G401 (cell line): ENCODE results near the gene EYA4. TPM values are rescaled to one million over a fixed set of nuclear protein-coding genes. Genes with fewer than 3 reads are reported as not detected.
"Not testable (repeated sequence)": the region's sequence is repeated elsewhere in the genome, so short reads cannot be mapped to it uniquely, and the experiment has no call there.

Source experiments
- DNase-seq: peaks from one replicate; pipeline ENCODE4 v3.0.0-alpha.2; 2015; ENCODE audit warnings: low spot score
- in situ Hi-C: cut with HindIII; loops from 2 replicates; pipeline ENCODE4 v1.10.0; 2016; ENCODE audit warnings: low sequenced_read_pairs, mixed read lengths
- total RNA-seq: library from RNA; depleted of rRNA; stranded (reverse); fragments of >200 nt; shearing (Covaris generic); gene quantifications from 2 replicates; pipeline ENCODE4 v1.2.3, GENCODE V29; 2014

The EYA4 gene
- total RNA-seq, 1 experiment from 2014 or later, result not detected

DNA sequence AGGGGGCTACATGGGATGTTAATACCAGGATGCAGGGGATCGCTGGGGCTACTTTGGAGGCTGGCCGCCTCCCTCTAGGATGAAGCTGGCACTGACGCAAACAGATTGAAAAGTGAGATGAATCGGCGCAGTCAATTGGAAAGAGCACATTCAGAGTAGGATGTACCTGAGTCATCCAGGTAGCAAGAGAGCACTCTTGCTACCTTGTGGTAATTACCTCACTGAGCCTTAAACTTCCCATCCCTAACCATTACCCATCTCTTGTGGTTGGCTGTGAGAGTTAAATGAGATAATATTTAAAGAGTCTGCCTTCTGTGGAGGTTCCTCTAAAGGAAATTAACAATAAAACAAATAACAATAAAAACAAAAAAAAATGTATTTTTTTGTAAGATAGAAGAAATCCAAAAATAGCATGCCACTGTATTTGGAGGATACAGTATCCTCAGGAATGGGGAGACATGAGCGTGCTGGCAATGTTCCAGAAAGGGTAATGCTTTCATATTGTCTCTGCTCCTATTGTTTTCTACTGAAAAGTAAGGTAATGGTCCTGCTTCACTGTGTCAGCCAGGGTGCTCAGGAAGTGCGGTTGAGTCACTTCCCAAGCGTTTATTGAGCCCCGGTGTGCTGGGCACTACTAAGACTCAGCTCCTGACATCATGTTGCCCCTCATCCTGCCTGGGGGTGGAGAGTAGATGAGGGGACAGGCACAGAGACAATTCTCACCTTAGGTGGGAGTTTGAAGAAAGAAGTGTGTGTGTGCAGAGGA, 301.1 kb downstream of the EYA4 start:
- DNase-seq, result no peak
- in situ Hi-C loops, result no loop called here

DNA sequence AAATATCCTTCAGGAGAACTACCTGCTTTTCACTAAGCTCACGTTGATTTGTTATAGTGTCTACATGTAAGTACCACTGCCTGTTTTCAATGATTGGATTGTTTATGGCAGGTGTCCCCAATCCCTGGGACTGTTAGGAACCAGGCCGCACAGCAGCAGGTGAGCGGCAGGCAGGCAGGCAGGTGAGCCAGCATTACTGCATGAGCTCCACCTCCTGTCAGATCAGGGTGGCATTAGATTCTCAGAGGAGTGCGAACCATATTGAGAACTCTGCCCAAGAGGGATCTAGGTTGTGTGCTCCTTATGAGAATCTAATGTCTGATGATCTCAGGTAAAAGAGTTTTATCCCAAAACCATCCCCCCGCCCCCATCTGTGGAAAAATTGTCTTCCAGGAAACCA, 303.3 kb downstream of the EYA4 start:
- DNase-seq, result peak; percentile 20
- in situ Hi-C loops, result no loop called here

DNA sequence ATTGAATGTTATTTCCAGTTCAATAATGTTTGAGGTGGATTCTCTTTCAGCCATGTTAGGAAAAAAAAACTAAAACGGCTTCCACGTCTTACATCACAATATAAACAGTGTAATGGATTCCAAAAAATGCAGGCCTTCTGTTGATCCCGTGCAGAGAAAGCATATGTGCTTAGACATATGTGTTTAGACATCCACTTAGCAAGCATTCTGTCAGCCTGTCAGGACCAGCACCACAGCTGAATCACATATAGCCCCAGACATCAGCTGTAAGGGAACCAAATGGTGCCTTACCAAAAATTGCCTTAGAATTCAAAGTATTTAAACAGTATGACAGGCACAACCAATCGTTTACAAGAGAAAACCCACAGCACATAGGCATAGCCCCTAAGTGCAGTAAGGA, 304.9 kb downstream of the EYA4 start:
- in situ Hi-C loops, result no loop called here
- no peak for DNase-seq

DNA sequence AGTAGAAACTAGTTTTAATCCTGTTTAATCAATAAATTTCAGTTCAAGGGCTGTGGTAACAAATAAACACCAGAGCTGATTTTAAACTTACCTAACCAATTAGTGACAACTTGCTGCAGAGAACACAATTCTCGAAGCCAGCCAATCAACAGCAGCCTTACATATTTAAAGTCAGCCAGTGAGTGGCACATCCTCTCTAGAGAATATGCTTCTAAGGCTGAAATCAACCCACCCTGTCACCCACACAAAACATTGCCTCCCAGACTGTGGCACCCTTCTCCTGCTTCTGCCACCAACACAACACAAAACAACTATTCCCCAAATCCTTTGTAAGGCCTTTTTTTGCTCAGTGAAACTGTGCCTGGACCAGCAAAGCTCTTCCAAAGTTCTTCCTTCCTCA, 306.0 kb downstream of the EYA4 start:
- DNase-seq, result no peak
- in situ Hi-C loops, result no loop called here

DNA sequence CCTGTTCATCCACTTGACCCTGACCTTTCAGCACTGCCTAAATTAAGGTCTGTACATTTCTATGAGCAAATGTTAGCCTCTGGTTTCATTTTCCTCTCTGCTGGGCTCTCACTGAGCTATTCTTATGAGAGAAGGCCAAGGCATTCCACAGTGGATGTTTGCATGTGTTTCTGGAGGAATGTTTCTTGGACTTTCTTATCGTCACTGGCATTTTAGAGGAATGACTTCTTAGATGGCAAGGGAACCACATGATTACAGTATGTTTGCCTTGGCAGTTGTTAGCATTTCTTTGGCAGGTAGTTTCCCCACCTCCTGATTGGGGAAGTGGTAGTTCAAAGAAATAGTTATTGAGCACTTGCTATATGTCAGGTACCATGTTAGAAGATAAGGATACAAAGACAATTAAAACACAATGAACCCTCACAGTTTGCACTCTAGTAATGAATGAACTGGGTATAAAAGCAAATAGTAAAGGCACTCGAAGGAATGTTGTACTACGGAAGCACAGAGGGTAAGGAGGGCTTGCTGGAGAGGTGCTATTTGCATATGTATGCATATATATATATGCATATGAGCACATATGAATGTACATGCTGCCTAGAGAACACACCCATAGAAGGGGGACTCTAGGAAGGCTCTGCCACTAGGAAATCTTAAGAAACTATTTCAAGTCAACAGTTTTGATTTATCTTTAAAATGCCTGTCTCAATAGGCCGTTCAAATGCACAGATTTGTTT, 307.4 kb downstream of the EYA4 start:
- no peak for DNase-seq
- in situ Hi-C loops, result no loop called here

DNA sequence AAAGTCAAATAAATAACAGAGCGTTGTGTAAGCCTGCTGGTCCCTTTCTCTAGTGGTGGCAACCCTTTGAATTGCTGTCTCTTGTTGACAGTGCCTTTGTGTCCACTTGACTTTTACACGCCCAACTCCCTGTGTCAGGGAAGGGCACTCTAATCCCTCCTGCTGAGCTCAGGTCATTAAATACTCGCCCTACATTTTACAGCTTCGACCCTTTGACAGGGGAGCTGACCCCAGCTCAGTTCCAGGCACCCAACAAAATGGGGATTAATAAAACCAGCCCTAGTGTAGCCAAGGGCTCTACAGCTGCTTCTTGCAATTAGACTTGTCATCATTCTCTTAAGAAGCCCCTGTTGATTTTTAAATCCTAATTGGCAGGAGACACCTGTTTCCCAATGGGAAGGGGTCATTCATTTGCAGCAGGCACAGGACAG, 308.2 kb downstream of the EYA4 start:
- in situ Hi-C loops, result no loop called here
- DNase-seq, result no peak

DNA sequence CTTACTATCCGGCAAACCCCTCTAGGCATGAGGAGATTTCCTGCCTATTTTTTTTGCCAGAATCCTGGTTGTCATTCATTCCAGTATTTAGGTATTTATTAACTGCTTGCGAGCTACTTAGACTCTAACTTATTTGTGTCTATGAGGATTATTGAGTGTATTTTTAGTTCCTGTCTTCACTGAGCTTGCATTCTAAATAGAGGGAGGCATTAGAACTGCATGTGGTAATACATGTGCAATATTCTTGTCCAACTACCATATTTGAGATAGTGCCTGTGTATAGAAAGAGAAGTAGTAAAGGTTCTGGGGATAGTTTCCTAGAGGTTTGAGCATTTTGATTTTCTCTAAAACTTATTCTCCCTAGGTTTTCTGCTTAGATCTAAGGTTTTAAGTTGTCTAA, 308.9 kb downstream of the EYA4 start:
- in situ Hi-C loops, result no loop called here
- no peak for DNase-seq

DNA sequence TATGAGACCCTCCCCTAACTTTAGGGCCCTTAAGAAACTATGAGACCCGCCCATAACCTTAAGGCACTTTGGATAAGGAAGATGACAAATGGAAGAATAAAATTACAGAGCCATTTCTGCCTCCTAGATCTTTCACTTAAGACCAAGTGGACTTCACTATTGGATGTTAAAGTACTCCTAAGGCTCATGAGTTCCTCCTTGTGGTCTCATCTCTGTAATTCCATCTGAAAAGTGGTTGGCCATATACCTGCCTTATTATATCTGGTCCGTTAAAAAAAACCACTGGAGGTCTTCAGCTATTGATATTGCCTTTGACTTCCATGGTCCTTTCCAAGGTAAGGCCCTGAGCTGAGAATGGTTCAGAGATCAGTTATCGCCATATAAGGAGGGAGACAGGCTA, 310.3 kb downstream of the EYA4 start:
- DNase-seq, result no peak
- in situ Hi-C loops, result no loop called here

DNA sequence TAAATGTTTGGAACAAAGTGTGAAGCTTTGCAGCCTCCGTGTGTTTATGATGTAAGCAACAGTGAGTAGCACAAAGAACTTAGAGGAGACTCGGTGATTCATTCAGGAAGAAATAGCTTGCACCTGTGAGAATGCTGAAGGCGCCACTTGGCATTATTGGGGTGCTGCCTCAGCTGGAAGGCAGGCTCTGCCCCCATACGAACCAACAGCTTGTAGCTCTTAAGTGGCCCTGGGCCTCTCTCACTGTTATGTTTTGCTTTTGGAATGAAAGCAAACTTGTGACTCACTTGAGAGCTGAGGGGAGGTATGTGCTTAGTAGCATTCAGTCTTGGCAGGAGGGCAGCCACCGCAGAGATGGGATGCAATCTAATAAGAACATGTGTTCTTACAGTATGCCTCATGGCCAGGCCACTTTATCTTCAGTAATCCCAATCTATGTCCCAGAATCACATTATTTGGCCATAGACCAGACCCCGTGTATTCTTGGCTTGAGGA, 310.7 kb downstream of the EYA4 start:
- DNase-seq, result no peak
- in situ Hi-C loops, result no loop called here

DNA sequence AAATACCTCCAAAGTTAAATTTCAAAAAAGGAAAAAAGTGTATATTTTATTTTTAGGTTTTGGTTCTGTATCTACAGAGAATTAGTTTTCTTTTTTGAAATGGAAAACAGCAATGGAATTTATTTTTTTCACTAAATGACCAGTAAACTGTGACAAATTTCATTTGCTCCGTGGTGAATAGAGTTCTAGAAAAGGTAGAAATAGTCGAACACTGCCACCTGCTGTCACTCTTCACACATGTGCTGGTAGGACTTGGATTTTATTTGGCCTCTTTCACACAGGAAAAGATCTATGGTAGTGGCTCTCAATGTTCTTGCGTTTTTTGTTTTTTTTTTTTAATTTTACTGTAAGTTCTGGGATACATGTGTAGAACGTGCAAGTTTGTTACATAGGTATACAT, 312.5 kb downstream of the EYA4 start:
- in situ Hi-C loops, result no loop called here
- DNase-seq, result peak; percentile 61

DNA sequence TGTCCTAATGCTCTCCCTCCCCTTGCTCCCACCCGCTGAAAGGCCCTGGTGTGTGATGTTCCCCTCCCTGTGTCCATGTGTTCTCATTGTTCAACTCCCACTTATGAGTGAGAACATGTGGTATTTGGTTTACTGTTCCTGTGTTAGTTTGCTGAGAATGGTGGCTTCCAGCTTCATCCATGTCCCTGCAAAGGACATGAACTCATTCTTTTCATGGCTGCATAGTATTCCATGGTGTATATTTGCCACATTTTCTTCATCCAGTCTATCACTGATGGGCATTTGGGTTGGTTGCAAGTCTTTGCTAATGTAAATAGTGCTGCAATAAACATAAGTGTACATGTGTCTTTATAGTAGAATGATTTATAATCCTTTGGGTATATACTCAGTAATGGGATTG, 313.0 kb downstream of the EYA4 start:
- DNase-seq, in situ Hi-C loops: not testable (repeated sequence)

DNA sequence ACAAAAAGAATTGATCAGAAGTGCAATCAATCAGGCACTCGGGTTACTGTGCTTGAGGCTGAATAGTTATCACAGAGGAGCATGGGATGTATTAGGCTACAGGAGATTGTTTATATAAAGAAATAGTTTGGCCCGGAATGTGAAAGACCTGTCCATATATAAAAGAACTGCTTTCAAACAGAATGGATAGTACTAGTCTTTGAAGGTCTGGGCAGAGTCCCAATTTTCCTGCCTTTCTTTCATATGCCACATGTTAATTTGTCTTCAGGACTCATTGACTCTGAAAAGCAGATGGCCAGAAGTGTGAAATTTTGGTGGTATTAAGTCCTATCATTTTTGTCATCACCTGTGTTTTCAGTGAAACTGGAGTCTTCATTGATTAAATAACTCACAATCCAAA, 314.5 kb downstream of the EYA4 start:
- in situ Hi-C loops, result no loop called here
- DNase-seq, result no peak

DNA sequence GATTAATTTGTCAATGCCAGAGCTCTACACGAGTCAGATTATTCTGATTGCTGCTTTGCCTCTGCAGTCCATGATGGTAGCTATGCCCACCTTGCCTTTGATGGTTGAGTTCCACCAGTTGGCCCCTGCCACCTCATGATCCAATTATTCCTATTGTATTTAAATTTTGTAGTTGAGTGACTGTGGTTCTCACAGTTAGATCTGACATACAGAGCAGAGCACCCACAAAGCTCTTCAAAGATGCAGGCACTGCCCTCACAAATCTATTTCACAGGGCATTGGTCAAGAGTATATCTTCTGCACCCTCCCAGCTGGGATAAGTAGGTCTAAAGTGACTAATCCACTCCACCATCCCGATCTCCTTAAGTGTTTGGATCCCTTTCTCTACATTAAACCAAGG, 318.8 kb downstream of the EYA4 start:
- in situ Hi-C loops, result no loop called here
- no peak for DNase-seq

DNA sequence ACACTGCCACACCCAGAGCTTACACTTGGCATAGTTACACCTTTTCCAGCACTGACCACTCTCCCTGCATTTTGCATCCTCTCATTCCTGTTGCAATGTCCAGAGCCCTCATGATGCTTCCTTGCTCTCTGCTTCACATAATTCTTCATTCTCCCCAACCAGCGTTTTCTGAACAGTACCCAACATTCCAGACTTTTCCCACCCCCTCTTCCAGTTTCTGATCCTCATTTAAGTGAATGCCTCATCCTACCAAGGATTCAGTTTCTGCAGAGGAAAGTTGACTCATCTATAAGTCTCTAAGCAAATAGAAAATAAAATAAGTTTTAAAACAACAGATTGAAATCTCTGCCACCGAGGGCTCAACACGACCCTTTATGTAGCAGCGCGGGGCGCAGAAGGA, 326.5 kb downstream of the EYA4 start:
- in situ Hi-C loops, result no loop called here
- no peak for DNase-seq

DNA sequence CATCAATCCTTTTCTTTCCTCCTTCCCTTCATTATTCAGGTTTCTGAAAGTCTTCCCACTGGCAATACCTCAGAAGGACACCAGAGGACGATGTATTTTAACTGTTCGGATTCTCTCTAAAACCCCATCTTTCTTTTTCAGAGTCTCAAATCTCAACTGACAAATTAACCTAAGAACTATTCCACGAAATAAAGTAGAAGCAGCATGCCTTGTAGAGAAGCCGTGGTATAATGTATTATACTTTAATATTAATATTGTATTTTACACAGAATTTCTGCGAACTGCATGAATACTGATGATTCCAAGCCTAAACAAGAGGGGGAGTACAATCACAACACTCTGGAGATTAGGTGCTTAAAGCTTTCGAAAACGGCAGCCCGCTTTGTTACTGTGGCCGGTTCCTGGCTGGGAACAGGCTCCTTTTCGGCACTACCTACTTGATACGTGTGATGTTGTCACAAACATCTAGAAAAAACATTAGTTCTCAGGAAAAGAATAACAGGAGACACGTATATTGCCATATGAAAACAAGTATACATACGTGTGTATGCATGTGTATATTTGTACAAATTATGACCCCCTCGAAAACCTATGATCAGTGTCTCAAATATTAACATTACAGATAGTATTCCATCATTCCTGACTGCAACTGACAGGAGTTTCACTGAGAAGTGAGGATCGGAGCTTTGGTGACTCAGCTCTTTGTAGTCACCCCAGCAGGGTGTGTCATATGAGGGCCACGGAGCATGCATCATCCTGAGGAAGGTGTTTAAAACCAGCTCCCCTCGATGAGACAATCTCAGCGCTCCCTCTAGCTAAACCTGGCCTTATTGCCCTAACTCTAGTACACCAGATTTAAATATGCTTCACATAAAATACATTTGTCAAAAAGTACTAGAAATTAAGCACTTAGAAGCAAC, 328.1 kb downstream of the EYA4 start:
- in situ Hi-C loops, result no loop called here
- DNase-seq, result peak; percentile 81

DNA sequence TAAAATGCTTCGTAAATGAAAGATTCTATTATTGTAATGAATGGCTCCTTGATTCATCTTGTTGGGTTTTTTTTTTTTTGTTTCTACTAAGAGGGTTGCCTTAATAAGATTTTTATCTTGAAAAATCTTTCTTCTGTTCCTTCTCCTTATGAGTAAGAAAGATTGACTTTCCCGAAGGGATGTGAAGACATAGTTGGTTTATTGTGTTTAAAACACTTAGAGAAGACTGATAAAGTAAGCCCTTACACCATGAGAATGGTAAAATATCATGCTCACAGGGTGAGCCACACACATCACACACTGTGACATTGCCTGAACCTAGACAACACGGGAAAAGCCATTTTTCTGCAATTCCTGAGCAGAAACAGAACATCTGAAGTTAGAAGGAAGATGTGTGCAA, 330.5 kb downstream of the EYA4 start:
- in situ Hi-C loops, result no loop called here

DNA sequence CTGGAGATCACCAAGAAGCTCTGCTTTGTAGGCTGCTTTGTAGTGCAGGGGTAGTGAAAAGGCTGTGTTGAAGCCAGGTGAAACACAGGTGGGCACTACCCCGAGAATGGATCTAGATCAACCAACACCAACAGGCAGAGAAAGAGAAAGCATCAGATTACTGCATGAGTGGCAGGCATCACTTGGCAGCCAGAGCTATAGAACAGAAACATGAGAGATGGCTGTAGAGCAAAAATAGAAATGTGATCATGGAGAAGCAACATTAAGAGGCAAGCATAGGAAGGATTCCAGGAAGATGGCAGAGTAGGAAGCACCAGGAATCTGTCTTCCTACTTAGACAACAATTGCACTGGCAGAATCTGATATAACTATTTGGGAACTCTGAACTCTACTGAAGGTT, 336.7 kb downstream of the EYA4 start:
- in situ Hi-C loops, result no loop called here
- DNase-seq, result no peak

More for the DNA sequence above, 330.5 kb downstream of the EYA4 start:
- no peak for DNase-seq
